IgD-negative memory B cell (primary cell): ENCODE measurements around the gene ERO1A. TPM values are rescaled to one million over a fixed set of nuclear protein-coding genes. Genes with fewer than 3 reads are reported as not detected.

Experiments used
- H3K27ac Mint-ChIP-seq, 3 donors: one replicate each; pipeline ENCODE4 v1.8.0; 2020 to 2022; ENCODE audit warnings: mild to moderate bottlenecking in 3 of 3, mixed read lengths in 3 of 3, moderate library complexity in 1 of 3
- H3K27me3 Mint-ChIP-seq: one replicate; pipeline ENCODE4 v1.8.0; 2021; ENCODE audit warnings: mixed read lengths
- H3K36me3 Mint-ChIP-seq: one replicate; pipeline ENCODE4 v1.8.0; 2020; ENCODE audit warnings: mild to moderate bottlenecking, mixed read lengths
- H3K4me1 Mint-ChIP-seq, 3 donors: one replicate each; pipeline ENCODE4 v1.8.0; 2020 to 2022; ENCODE audit warnings: mixed read lengths in 3 of 3, mild to moderate bottlenecking in 1 of 3
- H3K4me3 Mint-ChIP-seq, 4 donors: one replicate each; pipeline ENCODE4 v1.8.0; 2020 to 2022; ENCODE audit warnings: mild to moderate bottlenecking in 4 of 4, mixed read lengths in 4 of 4, moderate library complexity in 3 of 4
- H3K9me3 Mint-ChIP-seq, 3 donors: one replicate each; pipeline ENCODE4 v1.8.0; 2020 to 2021; ENCODE audit warnings: mixed read lengths in 3 of 3, mild to moderate bottlenecking in 1 of 3
- polyA plus RNA-seq: library from polyadenylated mRNA; unstranded; fragments of 300-500 nt; fragmentation: Illumina TruSeq; gene quantifications from one replicate; pipeline ENCODE4 v1.2.3, GENCODE V29; 2021

ERO1A gene
- polyA plus RNA-seq, 1 donor from 2014 or later: 23.6 TPM

DNA sequence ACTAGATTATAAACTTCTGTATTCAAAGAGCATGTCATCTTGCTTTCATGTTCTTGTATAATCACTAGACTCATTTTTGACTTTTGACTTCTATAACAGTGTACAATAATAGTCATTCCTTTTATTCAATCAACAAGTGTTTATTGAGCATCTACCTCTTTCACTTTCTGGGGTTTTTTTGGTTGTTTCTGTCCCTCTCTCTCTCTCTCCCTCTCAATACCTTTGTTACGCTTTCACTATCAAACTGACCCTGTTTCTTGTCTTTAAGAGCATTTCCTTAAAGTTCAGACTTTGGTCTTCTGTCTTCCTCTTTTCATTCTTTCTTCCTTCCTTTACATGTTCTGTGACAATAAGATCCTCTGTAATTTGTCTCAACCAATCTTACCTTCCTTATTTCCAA is 93.2 kb downstream of the ERO1A start:
- Mint-ChIP-seq H3K27me3 (peaks cover 4% of the 10 kb centered on the region), H3K9me3 (peaks cover 2 to 12% (median 6%) of the 10 kb centered on the region in 3 donors), H3K4me3 (peak overlapping the region in 1 of 4 donors; percentile 34), H3K4me1 (peaks cover 0 to 4% (median 3%) of the 10 kb centered on the region in 3 donors), H3K27ac (peak overlapping the region in 1 of 3 donors; percentile 32), H3K36me3 (no peaks in the 10 kb centered on the region)

DNA sequence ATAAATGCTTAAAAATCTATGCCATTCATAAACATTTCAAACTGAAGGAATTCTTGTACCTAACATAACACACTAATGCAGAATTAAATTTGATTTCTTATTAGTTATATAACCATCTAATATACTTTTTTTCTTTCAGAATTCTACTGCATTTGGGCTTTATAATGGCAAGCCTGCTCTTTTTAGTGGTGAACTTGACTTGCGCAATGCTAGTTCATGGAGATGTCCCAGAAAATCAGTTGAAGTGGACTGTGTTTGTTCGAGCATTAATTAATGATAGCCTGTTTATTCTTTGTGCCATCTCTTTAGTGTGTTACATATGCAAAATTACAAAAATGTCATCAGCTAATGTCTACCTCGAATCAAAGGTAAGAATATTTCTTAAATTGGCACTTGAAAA is 95.4 kb downstream of the ERO1A start:
- peaks cover 0 to 4% (median 4%) of the 10 kb centered on the region in 3 donors for H3K4me1 Mint-ChIP-seq
- peaks cover 2% of the 10 kb centered on the region for H3K27me3 Mint-ChIP-seq
- no peak overlapping the region for H3K27ac Mint-ChIP-seq
- no peaks in the 10 kb centered on the region for H3K36me3 Mint-ChIP-seq
- H3K9me3 Mint-ChIP-seq: peaks cover 2 to 9% (median 9%) of the 10 kb centered on the region in 3 donors
- no peak overlapping the region for H3K4me3 Mint-ChIP-seq

DNA sequence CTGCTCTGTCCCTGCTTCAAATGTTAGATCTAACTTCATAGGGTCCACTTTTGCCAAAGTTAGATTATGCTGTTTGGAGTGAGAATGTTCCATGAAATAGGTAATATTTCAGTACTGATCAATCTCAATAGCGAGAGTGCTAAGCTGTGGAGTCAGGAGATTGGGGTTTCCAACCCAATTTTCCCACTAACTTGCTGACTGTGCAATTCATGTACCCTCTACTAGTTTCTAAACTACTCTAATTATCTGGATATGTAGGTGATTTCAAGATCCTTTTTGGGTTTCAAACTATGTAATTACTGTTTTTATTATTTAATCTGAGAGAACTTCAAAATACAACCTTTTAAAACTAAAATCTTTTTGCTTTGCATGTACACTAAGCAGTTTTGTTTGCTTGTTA is 96.8 kb downstream of the ERO1A start:
- peaks cover 5 to 9% (median 5%) of the 10 kb centered on the region in 3 donors for H3K9me3 Mint-ChIP-seq
- peaks cover 2% of the 10 kb centered on the region for H3K27me3 Mint-ChIP-seq
- peaks cover 0 to 4% (median 4%) of the 10 kb centered on the region in 3 donors for H3K4me1 Mint-ChIP-seq
- no peak overlapping the region for H3K27ac Mint-ChIP-seq
- H3K36me3 Mint-ChIP-seq: peaks cover 2% of the 10 kb centered on the region
- no peak overlapping the region for H3K4me3 Mint-ChIP-seq

DNA sequence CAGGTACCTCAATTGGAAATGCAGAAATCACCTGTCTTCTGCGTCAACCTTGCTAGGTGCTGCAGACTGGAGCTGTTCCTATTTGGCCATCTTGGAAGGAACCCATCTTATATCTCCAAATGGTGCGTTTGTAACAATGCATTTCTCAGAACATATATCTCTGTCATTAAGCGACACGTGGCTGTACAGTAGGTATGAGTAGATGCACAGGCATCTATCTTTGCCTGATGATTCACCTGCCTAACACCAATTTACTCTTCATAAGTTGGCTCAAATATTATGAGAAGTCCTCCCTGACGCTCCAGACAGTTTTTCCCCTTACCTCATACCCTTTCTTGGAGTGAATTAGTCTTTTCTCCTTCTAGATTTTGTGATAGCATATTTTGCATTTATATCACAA is 98.5 kb downstream of the ERO1A start:
- Mint-ChIP-seq H3K27me3 (peaks cover 2% of the 10 kb centered on the region), H3K9me3 (peaks cover 5 to 9% (median 5%) of the 10 kb centered on the region in 3 donors), H3K27ac (no peak overlapping the region), H3K4me1 (peaks cover 0 to 1% (median 0%) of the 10 kb centered on the region in 3 donors), H3K36me3 (peaks cover 2% of the 10 kb centered on the region), H3K4me3 (no peak overlapping the region)

DNA sequence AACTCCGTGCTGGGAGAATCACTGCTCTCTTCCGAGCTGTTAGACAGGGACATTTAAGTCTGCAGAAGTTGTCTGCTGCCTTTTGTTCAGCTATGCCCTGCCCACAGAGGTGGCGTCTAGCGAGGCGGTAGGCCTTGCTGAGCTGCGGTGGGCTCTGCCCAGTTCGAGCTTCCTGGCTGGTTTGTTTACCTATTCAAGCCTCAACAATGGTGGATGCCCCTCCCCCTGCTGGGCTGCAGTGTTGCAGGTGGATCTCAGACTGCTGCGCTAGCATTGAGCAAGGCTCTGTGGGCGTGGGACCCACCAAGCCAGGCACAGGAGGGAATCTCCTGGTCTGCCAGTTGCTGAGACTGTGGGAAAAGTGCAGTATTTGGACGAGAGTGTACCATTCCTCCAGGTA is 99.0 kb downstream of the ERO1A start:
- H3K27ac Mint-ChIP-seq: no peak overlapping the region
- no peak overlapping the region for H3K4me3 Mint-ChIP-seq
- H3K9me3 Mint-ChIP-seq: peaks cover 5 to 9% (median 5%) of the 10 kb centered on the region in 3 donors
- H3K36me3 Mint-ChIP-seq: peaks cover 2% of the 10 kb centered on the region
- peaks cover 0 to 1% (median 0%) of the 10 kb centered on the region in 3 donors for H3K4me1 Mint-ChIP-seq
- H3K27me3 Mint-ChIP-seq: peaks cover 2% of the 10 kb centered on the region

DNA sequence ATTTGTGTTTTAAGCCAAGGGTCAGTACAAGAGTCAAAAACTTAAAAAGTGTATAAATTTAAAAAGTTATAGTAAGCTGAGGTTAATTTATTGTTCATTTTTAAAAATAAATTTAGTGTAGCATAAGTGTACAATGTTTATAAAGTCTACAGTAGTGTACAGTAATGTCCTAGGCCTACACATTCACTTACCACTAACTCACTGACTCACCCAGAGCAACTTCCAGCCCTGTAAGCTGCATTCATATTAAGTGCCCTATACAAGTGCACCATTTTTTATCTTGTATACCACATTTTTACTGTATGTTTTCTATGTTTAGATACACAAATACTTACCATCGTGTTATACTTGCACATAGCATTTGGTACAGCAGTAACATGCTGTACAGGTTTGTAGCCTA is 105.0 kb downstream of the ERO1A start:
- peaks cover 2 to 7% (median 3%) of the 10 kb centered on the region in 3 donors for H3K9me3 Mint-ChIP-seq
- H3K36me3 Mint-ChIP-seq: peaks cover 2% of the 10 kb centered on the region
- peaks cover 4% of the 10 kb centered on the region for H3K27me3 Mint-ChIP-seq
- no peaks in the 10 kb centered on the region for H3K4me1 Mint-ChIP-seq
- no peak overlapping the region for H3K4me3 Mint-ChIP-seq
- H3K27ac Mint-ChIP-seq: no peak overlapping the region

Other genes with a start within 250 kb of the ERO1A start
- 0.71 TPM for gene TXNDC16, start 143.1 kb downstream of the ERO1A start, polyA plus RNA-seq
- gene GPR137C, start 142.7 kb downstream of the ERO1A start, polyA plus RNA-seq: not detected
- 56.2 TPM for gene PSMC6, start 11.6 kb upstream of the ERO1A start, polyA plus RNA-seq
- 14.1 TPM for gene STYX, start 34.6 kb upstream of the ERO1A start, polyA plus RNA-seq
- gene GNPNAT1, start 96.0 kb upstream of the ERO1A start, polyA plus RNA-seq: 12.6 TPM